ENCODE results near the gene LONP1. TPM values are rescaled to one million over a fixed set of nuclear protein-coding genes. Genes with fewer than 3 reads are reported as not detected.

The LONP1 gene
- total RNA-seq, 5 donors from 2014 or later (not counting 1 experiment from before 2014, with no cell fraction given), result 70.0 to 83.9 (median 81.8) TPM

GRCh38 chr19:5717215-5717935, 2.6 kb downstream of the LONP1 start:
- Mint-ChIP-seq H3K4me3 (peak overlapping the region; percentile 3 to 55 (median 49)), H3K27me3 (no peaks in the 10 kb centered on the region), H3K36me3 (peaks cover 12% of the 10 kb centered on the region), H3K4me1 (peaks cover 24 to 33% (median 29%) of the 10 kb centered on the region in 3 donors), H3K27ac (peak overlapping the region in 1 of 2 donors; percentile 49), H3K9me3 (no peaks in the 10 kb centered on the region)
- Histone ChIP-seq H3K36me3 (ENCODE audit: control insufficient read depth in 2 of 2, extremely low read depth in 1 of 2, insufficient read depth in 1 of 2, low read length in 1 of 2) (peaks cover 13 to 27% of the 10 kb centered on the region in 2 donors), H3K9me3 (no peaks in the 10 kb centered on the region), H3K27ac (ENCODE audit: low read length) (no peak overlapping the region), H3K27me3 (replicated peaks in 1 of 2; ENCODE audit: control insufficient read depth in 2 of 2, extremely low read depth in 1 of 2, insufficient read depth in 2 of 2, low read length in 1 of 2) (no peaks in the 10 kb centered on the region), H3K4me3 (ENCODE audit: control insufficient read depth in 1 of 2, extremely low read depth in 1 of 2, low read length in 1 of 2) (no peak overlapping the region), H3K4me1 (ENCODE audit: control insufficient read depth in 1 of 2, extremely low read depth in 1 of 2, insufficient read depth in 2 of 2, low read length in 2 of 2) (peaks cover 10 to 35% of the 10 kb centered on the region in 2 experiments)
- WGBS (ENCODE audit: insufficient coverage), result 82% methylated on average over 6 of the region's 8 CpGs
- POLR2A ChIA-PET, result interaction anchor here in 1 of 2 donors (1.8 kb wide), 1 partner anchor 27 kb away, joined by 9 read pairs; the partner anchor contains the start of gene RPL36
- CTCF ChIA-PET, result interaction anchor here in 1 of 2 donors (0.7 kb wide), 1 partner anchor 1076 kb away, joined by 6 read pairs; no protein-coding TSS in a partner anchor
- DNase-seq (no peak), ATAC-seq (replicated peaks in 1 of 4) (no peak)

- Histone ChIP-seq H3K9me3 (no peaks in the 10 kb centered on the region), H3K27ac (ENCODE audit: low read length) (no peak overlapping the region), H3K4me3 (ENCODE audit: control insufficient read depth in 1 of 2, extremely low read depth in 1 of 2, low read length in 1 of 2) (no peak overlapping the region), H3K36me3 (ENCODE audit: control insufficient read depth in 2 of 2, extremely low read depth in 1 of 2, insufficient read depth in 1 of 2, low read length in 1 of 2) (peaks cover 19 to 48% of the 10 kb centered on the region in 2 donors), H3K27me3 (replicated peaks in 1 of 2; ENCODE audit: control insufficient read depth in 2 of 2, extremely low read depth in 1 of 2, insufficient read depth in 2 of 2, low read length in 1 of 2) (no peaks in the 10 kb centered on the region), H3K4me1 (ENCODE audit: control insufficient read depth in 1 of 2, extremely low read depth in 1 of 2, insufficient read depth in 2 of 2, low read length in 2 of 2) (peaks cover 10 to 27% of the 10 kb centered on the region in 2 experiments)
- H3K4me3 Mint-ChIP-seq, result no peak overlapping the region
- H3K4me1 Mint-ChIP-seq, result peaks cover 18 to 29% (median 29%) of the 10 kb centered on the region in 3 donors
- ATAC-seq (replicated peaks in 1 of 4) (no peak), DNase-seq (no peak)
- H3K9me3 Mint-ChIP-seq, result no peaks in the 10 kb centered on the region
- no CpG with 5 or more reads among the region's 10 CpGs for WGBS (ENCODE audit: insufficient coverage)
- ChIA-PET POLR2A (interaction anchor here in 1 of 2 donors (0.7 kb wide), 1 partner anchor 623 kb away, joined by 11 read pairs; no protein-coding TSS in a partner anchor), CTCF (interaction anchor here in 1 of 2 donors (0.7 kb wide), 1 partner anchor 27 kb away, joined by 4 read pairs; no protein-coding TSS in a partner anchor)
- no peak overlapping the region for H3K27ac Mint-ChIP-seq
- H3K36me3 Mint-ChIP-seq, result peaks cover 12% of the 10 kb centered on the region
- no peaks in the 10 kb centered on the region for H3K27me3 Mint-ChIP-seq
These were observed 5.1 kb downstream of the LONP1 start for GRCh38 chr19:5714816-5715215.

GRCh38 chr19:5713228-5713627, 6.7 kb downstream of the LONP1 start:
- Histone ChIP-seq H3K27ac (ENCODE audit: low read length) (no peak overlapping the region), H3K4me3 (ENCODE audit: control insufficient read depth in 1 of 2, extremely low read depth in 1 of 2, low read length in 1 of 2) (no peak overlapping the region), H3K27me3 (replicated peaks in 1 of 2; ENCODE audit: control insufficient read depth in 2 of 2, extremely low read depth in 1 of 2, insufficient read depth in 2 of 2, low read length in 1 of 2) (no peaks in the 10 kb centered on the region), H3K9me3 (no peaks in the 10 kb centered on the region), H3K4me1 (ENCODE audit: control insufficient read depth in 1 of 2, extremely low read depth in 1 of 2, insufficient read depth in 2 of 2, low read length in 2 of 2) (peaks cover under 1 to 12% of the 10 kb centered on the region in 2 experiments), H3K36me3 (ENCODE audit: control insufficient read depth in 2 of 2, extremely low read depth in 1 of 2, insufficient read depth in 1 of 2, low read length in 1 of 2) (peaks cover 21 to 51% of the 10 kb centered on the region in 2 donors)
- ChIA-PET CTCF (no interaction called here), POLR2A (interaction anchor here in 1 of 2 donors (0.6 kb wide), 1 partner anchor 278 kb away, joined by 3 read pairs; no protein-coding TSS in a partner anchor)
- Mint-ChIP-seq H3K9me3 (no peaks in the 10 kb centered on the region), H3K4me3 (no peak overlapping the region), H3K27ac (no peak overlapping the region), H3K27me3 (no peaks in the 10 kb centered on the region), H3K4me1 (peaks cover 8 to 18% (median 16%) of the 10 kb centered on the region in 3 donors), H3K36me3 (peaks cover 12% of the 10 kb centered on the region)
- DNase-seq (no peak), ATAC-seq (replicated peaks in 1 of 4) (no peak)
- WGBS (ENCODE audit: insufficient coverage), result 89% methylated on average over 6 of the region's 9 CpGs

- peaks cover 0 to 6% (median 5%) of the 10 kb centered on the region in 3 donors for H3K4me1 Mint-ChIP-seq
- no peak overlapping the region for H3K27ac Mint-ChIP-seq
- 90% methylated on average over 23 of the region's 25 CpGs for WGBS (ENCODE audit: insufficient coverage)
- H3K4me3 Mint-ChIP-seq, result no peak overlapping the region
- H3K27me3 Mint-ChIP-seq, result no peaks in the 10 kb centered on the region
- ChIA-PET POLR2A (interaction anchor here (0.5 to 0.6 kb wide), 2 partner anchors 8 to 39 kb away, joined by 4 to 5 read pairs; partner anchors contain the start of genes CATSPERD (in 1 of the 2) and LONP1 (in 1 of the 2)), CTCF (interaction anchor here in 1 of 2 donors (0.6 kb wide), 1 partner anchor 36 kb away, joined by 7 read pairs; no protein-coding TSS in a partner anchor)
- ATAC-seq (replicated peaks in 1 of 4), result no peak
- H3K4me1 ChIP-seq (ENCODE audit: control insufficient read depth in 1 of 2, extremely low read depth in 1 of 2, insufficient read depth in 2 of 2, low read length in 2 of 2), result no peaks in the 10 kb centered on the region
- no peaks in the 10 kb centered on the region for H3K9me3 ChIP-seq
- H3K36me3 Mint-ChIP-seq, result peaks cover 17% of the 10 kb centered on the region
- peaks cover 29 to 53% of the 10 kb centered on the region in 2 donors for H3K36me3 ChIP-seq (ENCODE audit: control insufficient read depth in 2 of 2, extremely low read depth in 1 of 2, insufficient read depth in 1 of 2, low read length in 1 of 2)
- H3K27ac ChIP-seq (ENCODE audit: low read length), result no peak overlapping the region
- DNase-seq, result no peak
- no peaks in the 10 kb centered on the region for H3K9me3 Mint-ChIP-seq
- H3K4me3 ChIP-seq (ENCODE audit: control insufficient read depth in 1 of 2, extremely low read depth in 1 of 2, low read length in 1 of 2), result no peak overlapping the region
- no peaks in the 10 kb centered on the region for H3K27me3 ChIP-seq (replicated peaks in 1 of 2; ENCODE audit: control insufficient read depth in 2 of 2, extremely low read depth in 1 of 2, insufficient read depth in 2 of 2, low read length in 1 of 2)
These were observed 8.2 kb downstream of the LONP1 start for GRCh38 chr19:5711713-5712161.

GRCh38 chr19:5711025-5711424, 8.9 kb downstream of the LONP1 start:
- Mint-ChIP-seq H3K36me3 (peaks cover 21% of the 10 kb centered on the region), H3K9me3 (no peaks in the 10 kb centered on the region), H3K4me1 (peaks cover 0 to 4% (median 3%) of the 10 kb centered on the region in 3 donors), H3K27ac (no peak overlapping the region), H3K4me3 (no peak overlapping the region), H3K27me3 (no peaks in the 10 kb centered on the region)
- H3K27ac ChIP-seq (ENCODE audit: low read length), result no peak overlapping the region
- 91% methylated on average over 7 of the region's 8 CpGs for WGBS (ENCODE audit: insufficient coverage)
- peaks cover 29 to 59% of the 10 kb centered on the region in 2 donors for H3K36me3 ChIP-seq (ENCODE audit: control insufficient read depth in 2 of 2, extremely low read depth in 1 of 2, insufficient read depth in 1 of 2, low read length in 1 of 2)
- H3K4me3 ChIP-seq (ENCODE audit: control insufficient read depth in 1 of 2, extremely low read depth in 1 of 2, low read length in 1 of 2), result no peak overlapping the region
- ATAC-seq (replicated peaks in 1 of 4) (no peak), DNase-seq (no peak)
- POLR2A ChIA-PET, result interaction anchor here in 1 of 2 donors (0.5 kb wide), 1 partner anchor 9 kb away, joined by 5 read pairs; the partner anchor contains the start of genes CATSPERD and LONP1
- H3K4me1 ChIP-seq (ENCODE audit: control insufficient read depth in 1 of 2, extremely low read depth in 1 of 2, insufficient read depth in 2 of 2, low read length in 2 of 2), result no peaks in the 10 kb centered on the region
- no peaks in the 10 kb centered on the region for H3K9me3 ChIP-seq
- H3K27me3 ChIP-seq (replicated peaks in 1 of 2; ENCODE audit: control insufficient read depth in 2 of 2, extremely low read depth in 1 of 2, insufficient read depth in 2 of 2, low read length in 1 of 2), result no peaks in the 10 kb centered on the region
- CTCF ChIA-PET, result no interaction called here

All from T-cell (primary cell).